ENCODE data around the gene OR52R1. TPM values are rescaled to one million over a fixed set of nuclear protein-coding genes. Genes with fewer than 3 reads are reported as not detected.

The OR52R1 gene

DNA sequence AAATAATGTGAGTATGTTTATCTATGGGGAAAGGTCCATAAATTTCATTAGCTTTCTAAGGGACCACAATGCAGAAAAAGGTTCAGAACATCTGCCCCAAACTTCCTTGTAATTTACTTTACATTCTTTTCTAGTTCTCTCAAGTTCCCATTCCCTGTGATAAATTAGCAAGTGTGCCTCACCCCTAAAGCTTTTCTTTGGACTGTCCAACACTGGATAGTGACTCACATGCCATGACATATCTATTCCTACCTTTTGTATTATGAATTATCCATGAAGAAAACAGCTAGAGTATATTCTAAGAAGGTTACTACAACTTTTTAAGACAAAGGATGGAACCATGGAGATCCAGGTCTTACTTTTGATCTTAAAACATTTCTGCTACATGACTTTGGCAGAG is 36.1 kb downstream of the OR52R1 start:
- Histone ChIP-seq H4K91ac (ENCODE audit: low read depth, low read length, poor library complexity) (no peak overlapping the region), H3K79me1 (ENCODE audit: low read depth, low read length) (no peaks in the 10 kb centered on the region), H4K8ac (ENCODE audit: low read depth, low read length) (no peak overlapping the region), H3K36me3 (replicated peaks in 1 of 2; ENCODE audit: control insufficient read depth in 2 of 2, insufficient read depth in 2 of 2, low read length in 2 of 2) (no peaks in the 10 kb centered on the region), H3K14ac (ENCODE audit: low read length) (no peak overlapping the region), H3K9ac (ENCODE audit: low read depth, low read length, poor library complexity) (no peak overlapping the region), H2BK12ac (ENCODE audit: low read length) (no peak overlapping the region), H3K4me3 (ENCODE audit: low read length in 2 of 2) (no peak overlapping the region), H2BK5ac (ENCODE audit: low read length) (no peak overlapping the region), H3K4ac (ENCODE audit: low read length) (no peak overlapping the region), H3K27ac (replicated peaks; ENCODE audit: low read length) (no peak overlapping the region), H3K9me3 (replicated peaks in 1 of 2; ENCODE audit: control insufficient read depth in 2 of 2, insufficient read depth in 1 of 2, low read depth in 1 of 2, low read length in 2 of 2) (no peaks in the 10 kb centered on the region), H2BK120ac (ENCODE audit: low read depth, low read length) (no peak overlapping the region), H2BK15ac (ENCODE audit: low read length) (no peak overlapping the region), H2AFZ (ENCODE audit: low read length) (no peak overlapping the region), H3K23ac (ENCODE audit: low read depth, low read length, poor library complexity) (no peak overlapping the region), H3K18ac (ENCODE audit: low read length) (no peak overlapping the region), H3K4me1 (ENCODE audit: control insufficient read depth in 2 of 2, insufficient read depth in 1 of 2, low read depth in 1 of 2, low read length in 2 of 2) (no peaks in the 10 kb centered on the region), H2AK5ac (ENCODE audit: low read depth, low read length) (no peak overlapping the region), H3K4me2 (ENCODE audit: insufficient read depth, low read length, poor library complexity, severe bottlenecking) (no peak overlapping the region), H3K27me3 (ENCODE audit: control insufficient read depth in 3 of 3, insufficient read depth in 3 of 3, low read depth in 1 of 3, low read length in 3 of 3) (no peaks in the 10 kb centered on the region)
- no peak for DNase-seq (ENCODE audit: low spot score)

GRCh38 chr11:4766420-4767043 is 37.6 kb downstream of the OR52R1 start:
- H3K27me3 ChIP-seq (ENCODE audit: control insufficient read depth in 3 of 3, insufficient read depth in 3 of 3, low read depth in 1 of 3, low read length in 3 of 3): no peaks in the 10 kb centered on the region
- H3K14ac ChIP-seq (ENCODE audit: low read length): no peak overlapping the region
- H2BK15ac ChIP-seq (ENCODE audit: low read length): no peak overlapping the region
- no peak overlapping the region for H4K91ac ChIP-seq (ENCODE audit: low read depth, low read length, poor library complexity)
- no peak overlapping the region for H2AFZ ChIP-seq (ENCODE audit: low read length)
- H3K9me3 ChIP-seq (replicated peaks in 1 of 2; ENCODE audit: control insufficient read depth in 2 of 2, insufficient read depth in 1 of 2, low read depth in 1 of 2, low read length in 2 of 2): no peaks in the 10 kb centered on the region
- H3K4me2 ChIP-seq (ENCODE audit: insufficient read depth, low read length, poor library complexity, severe bottlenecking): no peak overlapping the region
- H2BK5ac ChIP-seq (ENCODE audit: low read length): no peak overlapping the region
- H3K23ac ChIP-seq (ENCODE audit: low read depth, low read length, poor library complexity): no peak overlapping the region
- no peak overlapping the region for H2BK120ac ChIP-seq (ENCODE audit: low read depth, low read length)
- H3K18ac ChIP-seq (ENCODE audit: low read length): no peak overlapping the region
- no peak overlapping the region for H4K8ac ChIP-seq (ENCODE audit: low read depth, low read length)
- no peak overlapping the region for H2AK5ac ChIP-seq (ENCODE audit: low read depth, low read length)
- DNase-seq (ENCODE audit: low spot score): no peak
- WGBS, 2 donors (ENCODE audit: extremely low coverage in 2 of 2, insufficient read length in 2 of 2, insufficient replicate concordance in 1 of 2): no CpG with 5 or more reads among the region's 6 CpGs
- no peak overlapping the region for H3K27ac ChIP-seq (replicated peaks; ENCODE audit: low read length)
- no peaks in the 10 kb centered on the region for H3K4me1 ChIP-seq (ENCODE audit: control insufficient read depth in 2 of 2, insufficient read depth in 1 of 2, low read depth in 1 of 2, low read length in 2 of 2)
- H2BK12ac ChIP-seq (ENCODE audit: low read length): no peak overlapping the region
- no peaks in the 10 kb centered on the region for H3K36me3 ChIP-seq (replicated peaks in 1 of 2; ENCODE audit: control insufficient read depth in 2 of 2, insufficient read depth in 2 of 2, low read length in 2 of 2)
- no peak overlapping the region for H3K9ac ChIP-seq (ENCODE audit: low read depth, low read length, poor library complexity)
- no peak overlapping the region for H3K4ac ChIP-seq (ENCODE audit: low read length)
- H3K4me3 ChIP-seq (ENCODE audit: low read length in 2 of 2): no peak overlapping the region
- no peaks in the 10 kb centered on the region for H3K79me1 ChIP-seq (ENCODE audit: low read depth, low read length)

- Histone ChIP-seq H3K4me3 (ENCODE audit: low read length in 2 of 2) (no peak overlapping the region), H2AFZ (ENCODE audit: low read length) (no peak overlapping the region), H2BK120ac (ENCODE audit: low read depth, low read length) (no peak overlapping the region), H4K8ac (ENCODE audit: low read depth, low read length) (no peak overlapping the region), H3K4ac (ENCODE audit: low read length) (no peak overlapping the region), H3K79me1 (ENCODE audit: low read depth, low read length) (no peaks in the 10 kb centered on the region), H2BK12ac (ENCODE audit: low read length) (no peak overlapping the region), H3K4me1 (ENCODE audit: control insufficient read depth in 2 of 2, insufficient read depth in 1 of 2, low read depth in 1 of 2, low read length in 2 of 2) (no peaks in the 10 kb centered on the region), H3K27me3 (ENCODE audit: control insufficient read depth in 3 of 3, insufficient read depth in 3 of 3, low read depth in 1 of 3, low read length in 3 of 3) (no peaks in the 10 kb centered on the region), H2AK5ac (ENCODE audit: low read depth, low read length) (no peak overlapping the region), H3K23ac (ENCODE audit: low read depth, low read length, poor library complexity) (no peak overlapping the region), H2BK15ac (ENCODE audit: low read length) (no peak overlapping the region), H2BK5ac (ENCODE audit: low read length) (no peak overlapping the region), H3K9me3 (replicated peaks in 1 of 2; ENCODE audit: control insufficient read depth in 2 of 2, insufficient read depth in 1 of 2, low read depth in 1 of 2, low read length in 2 of 2) (no peaks in the 10 kb centered on the region), H3K9ac (ENCODE audit: low read depth, low read length, poor library complexity) (no peak overlapping the region), H3K36me3 (replicated peaks in 1 of 2; ENCODE audit: control insufficient read depth in 2 of 2, insufficient read depth in 2 of 2, low read length in 2 of 2) (no peaks in the 10 kb centered on the region), H3K4me2 (ENCODE audit: insufficient read depth, low read length, poor library complexity, severe bottlenecking) (no peak overlapping the region), H3K14ac (ENCODE audit: low read length) (no peak overlapping the region), H3K27ac (replicated peaks; ENCODE audit: low read length) (no peak overlapping the region), H4K91ac (ENCODE audit: low read depth, low read length, poor library complexity) (no peak overlapping the region), H3K18ac (ENCODE audit: low read length) (no peak overlapping the region)
- DNase-seq (ENCODE audit: low spot score): no peak
- WGBS, 2 donors (ENCODE audit: extremely low coverage in 2 of 2, insufficient read length in 2 of 2, insufficient replicate concordance in 1 of 2): no CpG with 5 or more reads among the region's 2 CpGs
Observed at GRCh38 chr11:4763096-4763495, 41.1 kb downstream of the OR52R1 start.

Small RNAs within 50 kb of the gene (small RNA-seq; reads per million reads assigned to genes)
- not detected for gene RF00091 (ENCODE audit: insufficient read depth)
